ENCODE data around the gene CETN1.

Gene CETN1

GRCh38 chr18:574149-574860, 5.9 kb upstream of the CETN1 start:
- Histone ChIP-seq H3K4me2 (ENCODE audit: low read length) (no peak overlapping the region), H3K36me3 (ENCODE audit: control insufficient read depth, insufficient read depth, low read length) (no peaks in the 10 kb centered on the region), H3K4ac (ENCODE audit: low read depth, low read length) (no peak overlapping the region), H4K8ac (ENCODE audit: low read depth, low read length) (no peak overlapping the region), H4K5ac (ENCODE audit: low read length) (no peak overlapping the region), H3K56ac (ENCODE audit: low read length) (no peak overlapping the region), H3K4me1 (ENCODE audit: control insufficient read depth, low read depth, low read length) (peaks cover 4% of the 10 kb centered on the region), H2BK15ac (replicated peaks; ENCODE audit: low read depth) (no peak overlapping the region), H3K79me2 (ENCODE audit: control insufficient read depth, insufficient read depth, low read length) (no peaks in the 10 kb centered on the region), H3K27ac (ENCODE audit: low read depth, low read length) (no peak overlapping the region), H3K79me1 (ENCODE audit: low read length) (no peaks in the 10 kb centered on the region), H2BK5ac (ENCODE audit: low read length) (no peak overlapping the region), H3K9ac (ENCODE audit: low read length) (no peak overlapping the region), H3K18ac (ENCODE audit: low read length) (no peak overlapping the region), H2AK5ac (ENCODE audit: low read length) (no peak overlapping the region), H2BK120ac (ENCODE audit: low read depth, low read length) (no peak overlapping the region), H3K4me3 (ENCODE audit: low read length) (no peak overlapping the region), H3K27me3 (ENCODE audit: insufficient read depth, low read length, poor library complexity) (no peaks in the 10 kb centered on the region), H3K23ac (ENCODE audit: low read length) (no peak overlapping the region)
- WGBS (ENCODE audit: extremely low coverage, insufficient coverage, low lambda C conversion rate), result no CpG with 5 or more reads among the region's 4 CpGs
- DNase-seq, result no peak

- no CpG with 5 or more reads among the region's 5 CpGs for WGBS (ENCODE audit: extremely low coverage, insufficient coverage, low lambda C conversion rate)
- no peak overlapping the region for H3K27ac ChIP-seq (ENCODE audit: low read depth, low read length)
- no peak overlapping the region for H4K5ac ChIP-seq (ENCODE audit: low read length)
- H3K79me2 ChIP-seq (ENCODE audit: control insufficient read depth, insufficient read depth, low read length), result no peaks in the 10 kb centered on the region
- H3K27me3 ChIP-seq (ENCODE audit: insufficient read depth, low read length, poor library complexity), result no peaks in the 10 kb centered on the region
- no peak overlapping the region for H3K23ac ChIP-seq (ENCODE audit: low read length)
- H3K36me3 ChIP-seq (ENCODE audit: control insufficient read depth, insufficient read depth, low read length), result no peaks in the 10 kb centered on the region
- H3K4me3 ChIP-seq (ENCODE audit: low read length), result no peak overlapping the region
- no peak overlapping the region for H2BK120ac ChIP-seq (ENCODE audit: low read depth, low read length)
- peaks cover 4% of the 10 kb centered on the region for H3K4me1 ChIP-seq (ENCODE audit: control insufficient read depth, low read depth, low read length)
- no peak overlapping the region for H3K9ac ChIP-seq (ENCODE audit: low read length)
- H3K56ac ChIP-seq (ENCODE audit: low read length), result no peak overlapping the region
- H2AK5ac ChIP-seq (ENCODE audit: low read length), result no peak overlapping the region
- no peak overlapping the region for H3K18ac ChIP-seq (ENCODE audit: low read length)
- H2BK5ac ChIP-seq (ENCODE audit: low read length), result no peak overlapping the region
- no peak overlapping the region for H2BK15ac ChIP-seq (replicated peaks; ENCODE audit: low read depth)
- no peaks in the 10 kb centered on the region for H3K79me1 ChIP-seq (ENCODE audit: low read length)
- no peak overlapping the region for H3K4me2 ChIP-seq (ENCODE audit: low read length)
- DNase-seq, result peak; percentile 29
- H4K8ac ChIP-seq (ENCODE audit: low read depth, low read length), result no peak overlapping the region
- no peak overlapping the region for H3K4ac ChIP-seq (ENCODE audit: low read depth, low read length)
These were observed 5.1 kb upstream of the CETN1 start for GRCh38 chr18:574865-575645.

- H3K4ac ChIP-seq (ENCODE audit: low read depth, low read length), result no peak overlapping the region
- no peak overlapping the region for H2BK5ac ChIP-seq (ENCODE audit: low read length)
- no peaks in the 10 kb centered on the region for H3K36me3 ChIP-seq (ENCODE audit: control insufficient read depth, insufficient read depth, low read length)
- no peak overlapping the region for H3K4me2 ChIP-seq (ENCODE audit: low read length)
- no peak overlapping the region for H2BK120ac ChIP-seq (ENCODE audit: low read depth, low read length)
- H3K27me3 ChIP-seq (ENCODE audit: insufficient read depth, low read length, poor library complexity), result no peaks in the 10 kb centered on the region
- no peak for DNase-seq
- no peak overlapping the region for H3K9ac ChIP-seq (ENCODE audit: low read length)
- no peak overlapping the region for H2AK5ac ChIP-seq (ENCODE audit: low read length)
- H4K5ac ChIP-seq (ENCODE audit: low read length), result no peak overlapping the region
- WGBS (ENCODE audit: extremely low coverage, insufficient coverage, low lambda C conversion rate), result no CpG with 5 or more reads among the region's 9 CpGs
- H3K4me1 ChIP-seq (ENCODE audit: control insufficient read depth, low read depth, low read length), result peaks cover 4% of the 10 kb centered on the region
- no peak overlapping the region for H2BK15ac ChIP-seq (replicated peaks; ENCODE audit: low read depth)
- H3K4me3 ChIP-seq (ENCODE audit: low read length), result no peak overlapping the region
- H3K79me1 ChIP-seq (ENCODE audit: low read length), result no peaks in the 10 kb centered on the region
- H3K79me2 ChIP-seq (ENCODE audit: control insufficient read depth, insufficient read depth, low read length), result no peaks in the 10 kb centered on the region
- no peak overlapping the region for H3K27ac ChIP-seq (ENCODE audit: low read depth, low read length)
- H3K23ac ChIP-seq (ENCODE audit: low read length), result no peak overlapping the region
- H4K8ac ChIP-seq (ENCODE audit: low read depth, low read length), result no peak overlapping the region
- H3K56ac ChIP-seq (ENCODE audit: low read length), result no peak overlapping the region
- H3K18ac ChIP-seq (ENCODE audit: low read length), result no peak overlapping the region
These were observed 3.3 kb upstream of the CETN1 start for GRCh38 chr18:576924-577323.

GRCh38 chr18:577643-578375, 2.4 kb upstream of the CETN1 start:
- no peak overlapping the region for H3K4me3 ChIP-seq (ENCODE audit: low read length)
- WGBS (ENCODE audit: extremely low coverage, insufficient coverage, low lambda C conversion rate), result no CpG with 5 or more reads among the region's 4 CpGs
- H3K79me2 ChIP-seq (ENCODE audit: control insufficient read depth, insufficient read depth, low read length), result no peaks in the 10 kb centered on the region
- H2BK5ac ChIP-seq (ENCODE audit: low read length), result no peak overlapping the region
- H3K27ac ChIP-seq (ENCODE audit: low read depth, low read length), result no peak overlapping the region
- peaks cover 3% of the 10 kb centered on the region for H3K4me1 ChIP-seq (ENCODE audit: control insufficient read depth, low read depth, low read length)
- no peaks in the 10 kb centered on the region for H3K36me3 ChIP-seq (ENCODE audit: control insufficient read depth, insufficient read depth, low read length)
- no peaks in the 10 kb centered on the region for H3K79me1 ChIP-seq (ENCODE audit: low read length)
- H4K8ac ChIP-seq (ENCODE audit: low read depth, low read length), result no peak overlapping the region
- no peak overlapping the region for H3K56ac ChIP-seq (ENCODE audit: low read length)
- H3K4me2 ChIP-seq (ENCODE audit: low read length), result no peak overlapping the region
- no peak overlapping the region for H4K5ac ChIP-seq (ENCODE audit: low read length)
- no peaks in the 10 kb centered on the region for H3K27me3 ChIP-seq (ENCODE audit: insufficient read depth, low read length, poor library complexity)
- no peak overlapping the region for H2BK120ac ChIP-seq (ENCODE audit: low read depth, low read length)
- H3K4ac ChIP-seq (ENCODE audit: low read depth, low read length), result no peak overlapping the region
- H2BK15ac ChIP-seq (replicated peaks; ENCODE audit: low read depth), result no peak overlapping the region
- peak; percentile 34 for DNase-seq
- no peak overlapping the region for H3K18ac ChIP-seq (ENCODE audit: low read length)
- no peak overlapping the region for H2AK5ac ChIP-seq (ENCODE audit: low read length)
- H3K23ac ChIP-seq (ENCODE audit: low read length), result no peak overlapping the region
- H3K9ac ChIP-seq (ENCODE audit: low read length), result no peak overlapping the region

GRCh38 chr18:579238-579637, 942 bp upstream of the CETN1 start:
- DNase-seq, result no peak
- Histone ChIP-seq H3K56ac (ENCODE audit: low read length) (no peak overlapping the region), H4K8ac (ENCODE audit: low read depth, low read length) (no peak overlapping the region), H3K23ac (ENCODE audit: low read length) (no peak overlapping the region), H3K9ac (ENCODE audit: low read length) (no peak overlapping the region), H2AK5ac (ENCODE audit: low read length) (no peak overlapping the region), H2BK5ac (ENCODE audit: low read length) (no peak overlapping the region), H2BK120ac (ENCODE audit: low read depth, low read length) (no peak overlapping the region), H3K36me3 (ENCODE audit: control insufficient read depth, insufficient read depth, low read length) (no peaks in the 10 kb centered on the region), H3K79me1 (ENCODE audit: low read length) (no peaks in the 10 kb centered on the region), H3K27ac (ENCODE audit: low read depth, low read length) (no peak overlapping the region), H3K4me3 (ENCODE audit: low read length) (no peak overlapping the region), H3K4me2 (ENCODE audit: low read length) (no peak overlapping the region), H2BK15ac (replicated peaks; ENCODE audit: low read depth) (no peak overlapping the region), H3K79me2 (ENCODE audit: control insufficient read depth, insufficient read depth, low read length) (no peaks in the 10 kb centered on the region), H3K27me3 (ENCODE audit: insufficient read depth, low read length, poor library complexity) (no peaks in the 10 kb centered on the region), H4K5ac (ENCODE audit: low read length) (no peak overlapping the region), H3K4ac (ENCODE audit: low read depth, low read length) (no peak overlapping the region), H3K18ac (ENCODE audit: low read length) (no peak overlapping the region), H3K4me1 (ENCODE audit: control insufficient read depth, low read depth, low read length) (no peaks in the 10 kb centered on the region)
- WGBS (ENCODE audit: extremely low coverage, insufficient coverage, low lambda C conversion rate), result no CpG with 5 or more reads among the region's 1 CpG

Data from mesendoderm (in vitro differentiated cells).